Stimulated activated CD4-positive, alpha-beta T cell treated with anti-CD3 and anti-CD28 coated beads, Interleukin-4, amount 100 ng/mL, for 24 hours (primary cell): ENCODE data around the gene CACNA1D.
"Not testable (repeated sequence)": the region's sequence is repeated elsewhere in the genome, so short reads cannot be mapped to it uniquely, and the experiment has no call there.

Experiments
- DNase-seq: peaks from one replicate; pipeline ENCODE4 v3.0.0-alpha.2; 2020

Gene CACNA1D

DNA sequence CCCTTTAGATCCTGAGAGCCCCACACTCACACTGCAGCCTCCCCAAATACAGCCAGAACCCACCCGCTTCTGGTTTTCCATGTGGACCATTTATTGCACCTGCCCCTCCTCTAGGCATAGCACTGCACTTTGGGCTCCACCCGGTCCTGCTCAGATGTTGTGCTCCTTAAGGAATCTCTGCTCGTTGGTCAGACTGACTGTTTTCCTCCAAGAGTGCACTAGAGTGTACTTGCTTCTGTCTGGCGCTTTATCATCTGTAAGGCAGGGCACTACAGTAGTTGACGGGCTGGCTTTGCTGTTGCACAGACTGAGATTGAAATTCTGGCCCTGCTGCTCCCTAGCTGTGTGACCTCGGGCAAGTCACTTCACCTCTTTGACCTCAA lies 124.1 kb downstream of the CACNA1D start:
- no peak for DNase-seq

DNA sequence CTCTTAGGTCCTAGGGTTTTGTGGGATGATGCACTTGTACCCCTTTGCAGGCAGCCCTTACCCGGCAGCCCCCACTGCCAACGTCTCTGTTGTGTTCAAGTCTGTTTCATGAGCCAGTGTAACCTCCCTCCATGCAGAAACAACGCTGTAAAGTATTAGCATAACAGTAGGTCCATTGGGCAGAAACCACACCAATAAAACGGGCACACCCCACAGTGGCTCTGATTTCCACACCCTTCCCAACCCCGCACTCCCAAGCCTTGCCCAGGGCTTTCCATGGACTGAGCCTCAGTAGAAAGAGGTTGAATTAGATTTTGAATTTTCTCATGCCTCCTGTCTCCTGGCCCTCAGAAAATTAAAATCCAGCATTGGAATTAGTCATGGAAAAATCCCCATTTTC lies 124.5 kb downstream of the CACNA1D start:
- DNase-seq, result no peak

DNA sequence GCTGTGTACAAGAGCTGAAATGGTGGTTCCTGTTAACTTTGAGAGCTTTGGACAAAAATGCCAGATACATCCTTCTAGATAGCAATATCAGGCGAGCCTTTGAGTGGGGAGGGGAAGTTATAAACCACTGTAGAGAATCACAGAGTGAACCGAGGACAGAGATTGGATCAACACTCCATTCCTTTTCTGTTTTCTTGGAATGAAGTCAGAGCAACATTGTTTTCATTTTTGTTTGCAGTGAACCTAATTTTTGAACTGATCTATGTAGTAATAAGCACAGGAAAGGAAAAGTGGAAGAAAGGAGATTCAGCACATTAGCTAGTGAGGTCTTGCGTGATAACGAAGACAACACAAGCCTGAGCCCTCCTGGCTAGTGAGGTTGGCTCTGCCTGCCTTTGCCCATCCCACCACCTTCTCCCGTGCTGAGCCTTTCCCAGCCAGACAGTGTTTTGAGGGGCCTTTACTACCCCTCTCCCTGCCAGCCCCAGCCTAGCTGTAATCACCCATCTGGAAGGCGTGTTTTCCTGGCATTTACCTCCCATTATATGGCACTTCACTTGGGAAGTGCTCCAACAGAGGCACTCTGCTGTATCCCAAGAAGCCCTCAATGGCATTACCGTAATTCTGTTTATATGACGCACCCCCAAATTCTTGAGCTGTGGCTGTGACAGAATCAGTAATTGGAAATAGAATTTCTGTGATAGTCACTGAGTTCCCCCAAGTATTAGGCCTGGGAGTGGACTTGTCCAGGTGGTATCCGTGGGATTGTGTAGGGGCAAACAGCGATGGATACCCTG lies 129.8 kb downstream of the CACNA1D start:
- DNase-seq, result no peak

DNA sequence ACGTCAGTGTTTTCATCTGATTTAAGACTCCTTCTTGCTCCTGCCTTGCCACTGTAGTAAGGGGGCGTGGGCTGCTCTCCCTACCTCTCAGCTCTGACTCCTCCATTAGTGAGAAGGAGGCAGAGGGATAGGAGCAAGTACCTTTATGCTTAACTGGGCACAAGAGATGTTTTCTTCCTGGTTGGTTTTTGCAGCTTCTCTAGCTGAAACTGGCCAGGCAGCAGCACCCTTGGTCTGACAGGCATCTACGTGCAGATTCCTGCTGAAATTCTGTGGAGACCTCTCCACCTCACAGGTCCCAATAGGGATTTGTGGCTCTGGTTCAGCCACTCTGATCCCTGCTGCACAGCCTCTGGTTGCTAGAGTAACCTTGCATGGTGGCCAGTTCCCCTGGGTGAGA lies 132.5 kb downstream of the CACNA1D start:
- no peak for DNase-seq

DNA sequence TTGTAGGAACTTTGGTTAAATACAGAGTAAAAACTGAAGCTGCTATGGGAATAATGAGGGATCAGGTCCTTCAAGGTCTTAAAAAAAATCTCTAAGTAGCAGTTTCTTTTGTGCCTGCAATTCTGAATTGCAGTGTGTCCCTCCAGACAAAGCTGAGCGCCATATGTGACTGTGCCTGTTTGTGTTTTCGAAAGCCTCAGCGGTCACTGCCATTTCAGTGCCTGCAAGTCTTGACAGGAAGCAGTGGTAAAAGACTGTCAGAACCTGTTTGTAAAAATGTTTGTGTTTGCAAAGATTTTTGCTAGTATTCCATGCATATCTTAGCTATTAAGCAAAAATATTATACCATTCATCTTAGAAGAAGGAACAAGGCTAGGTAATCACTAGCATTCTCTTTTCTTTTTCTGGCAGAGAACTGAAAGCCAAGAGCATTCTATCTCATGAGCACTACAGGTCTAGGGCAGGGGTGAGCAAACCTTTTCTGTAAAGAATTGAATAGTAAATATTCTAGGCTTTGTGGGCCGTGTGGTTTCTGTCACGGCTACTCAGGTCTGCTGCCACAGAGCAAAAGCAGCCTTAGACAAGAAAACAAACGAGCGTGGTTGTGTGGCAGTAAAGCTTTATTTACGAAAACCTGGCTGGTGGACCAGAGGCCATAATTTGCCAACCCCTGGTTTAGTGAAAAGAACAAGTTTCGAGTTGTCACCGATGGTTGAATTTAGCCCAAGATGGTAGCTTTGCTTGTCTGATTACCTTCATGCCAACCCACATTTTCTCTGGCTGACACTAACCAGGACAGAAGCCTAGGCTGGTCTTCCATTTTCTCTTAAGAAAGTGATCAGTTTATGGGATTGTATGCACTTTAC lies 134.4 kb downstream of the CACNA1D start:
- DNase-seq, result no peak

DNA sequence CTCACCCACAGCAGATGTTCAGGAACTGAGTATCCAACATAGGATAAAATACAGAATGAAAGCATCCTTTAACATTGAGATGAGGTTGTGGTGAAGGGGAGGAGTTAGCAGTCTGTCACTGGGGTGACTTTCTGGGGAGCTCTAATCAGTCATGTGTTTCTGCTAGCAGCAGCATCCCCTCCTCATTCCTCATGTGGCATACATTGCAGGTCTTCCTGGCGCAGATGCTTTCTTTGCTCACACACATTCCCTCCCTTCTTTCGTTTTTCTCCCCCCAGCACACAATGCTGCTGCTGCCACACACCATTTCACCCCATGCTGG lies 135.0 kb downstream of the CACNA1D start:
- no peak for DNase-seq

DNA sequence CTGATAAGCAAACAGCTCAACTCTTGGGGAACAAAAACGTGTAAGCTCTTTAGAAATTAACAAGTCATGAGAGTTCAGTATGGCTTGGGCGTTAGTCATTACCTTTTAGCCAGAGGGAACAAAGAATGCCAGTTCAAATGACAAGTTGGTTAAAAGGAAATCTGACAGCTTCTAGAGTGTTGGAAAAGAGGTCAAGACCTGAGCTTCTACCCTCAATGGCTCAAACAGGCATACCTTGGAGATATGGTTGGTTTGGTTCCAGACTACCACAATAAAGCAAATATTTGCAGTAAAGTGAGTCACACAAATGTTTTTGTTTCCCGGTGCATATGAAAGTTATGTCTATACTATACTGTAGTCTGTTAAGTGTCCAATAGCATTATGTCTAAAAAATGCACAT lies 136.1 kb downstream of the CACNA1D start:
- DNase-seq, result no peak

DNA sequence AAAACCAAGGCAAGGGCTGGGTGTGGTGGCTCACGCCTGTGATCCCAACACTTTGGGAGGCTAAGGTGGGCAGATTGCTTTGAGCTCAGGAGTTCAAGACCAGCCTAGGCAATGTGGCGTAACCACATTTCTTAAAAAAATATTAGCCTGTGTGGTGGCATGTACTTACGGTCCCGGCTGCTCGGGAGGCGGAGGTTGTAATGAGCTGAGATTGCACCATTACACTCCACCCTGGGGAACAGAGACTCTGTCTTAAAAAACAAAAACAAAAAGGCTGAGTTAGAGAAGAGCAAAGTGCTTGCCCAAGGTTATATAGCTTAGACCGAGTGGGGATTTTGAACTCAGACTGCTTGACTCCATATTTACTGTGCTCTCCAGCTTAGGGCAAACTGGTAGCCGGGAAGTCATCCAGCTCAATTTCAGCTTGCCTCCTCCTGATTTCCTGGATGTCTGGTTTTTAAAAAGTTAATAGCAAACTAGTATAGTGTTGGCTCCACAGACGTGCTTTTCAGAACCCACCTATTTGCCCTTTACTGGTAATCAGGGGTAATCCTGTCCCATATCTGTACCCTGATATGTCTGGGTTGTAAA lies 138.9 kb downstream of the CACNA1D start:
- no peak for DNase-seq

DNA sequence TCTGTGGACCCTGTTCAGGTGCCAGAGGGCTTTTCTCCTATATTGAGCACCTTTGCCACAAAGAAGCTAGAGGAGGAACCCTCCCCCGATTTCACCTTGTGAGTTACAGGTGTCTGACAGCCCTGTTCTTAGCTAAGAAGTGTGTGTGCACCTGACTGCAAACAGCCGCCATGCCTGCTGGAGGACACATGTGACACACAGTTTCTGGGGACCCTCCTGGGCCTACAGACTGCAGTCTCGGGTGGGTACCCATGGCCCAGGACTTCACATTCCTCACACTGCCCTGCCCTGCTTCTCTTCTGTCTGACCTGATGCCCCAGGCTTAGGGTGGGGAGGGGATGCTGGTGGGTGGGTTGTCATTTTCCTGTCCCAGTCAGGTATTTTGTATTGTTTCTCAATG lies 140.6 kb downstream of the CACNA1D start:
- DNase-seq, result no peak

DNA sequence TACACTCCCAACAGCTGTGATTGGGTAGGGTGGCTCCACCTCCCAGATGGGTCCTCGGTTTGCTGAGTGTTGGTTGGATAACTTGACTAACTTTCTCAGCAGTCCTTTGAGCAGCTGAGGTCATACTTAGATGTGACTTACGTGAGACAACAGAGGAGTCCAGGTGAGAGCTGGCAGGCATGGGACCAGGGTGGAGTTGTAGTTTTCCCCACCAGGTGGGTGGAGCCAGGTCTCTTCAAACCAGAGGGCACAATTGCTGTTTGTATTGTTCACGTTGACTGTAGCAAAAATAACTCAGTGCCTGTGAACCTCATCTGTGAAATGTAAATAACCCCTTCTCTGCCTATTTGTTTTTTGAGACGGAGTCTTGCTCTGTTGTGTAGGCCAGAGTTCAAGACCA lies 144.4 kb downstream of the CACNA1D start:
- not testable (repeated sequence) for DNase-seq

DNA sequence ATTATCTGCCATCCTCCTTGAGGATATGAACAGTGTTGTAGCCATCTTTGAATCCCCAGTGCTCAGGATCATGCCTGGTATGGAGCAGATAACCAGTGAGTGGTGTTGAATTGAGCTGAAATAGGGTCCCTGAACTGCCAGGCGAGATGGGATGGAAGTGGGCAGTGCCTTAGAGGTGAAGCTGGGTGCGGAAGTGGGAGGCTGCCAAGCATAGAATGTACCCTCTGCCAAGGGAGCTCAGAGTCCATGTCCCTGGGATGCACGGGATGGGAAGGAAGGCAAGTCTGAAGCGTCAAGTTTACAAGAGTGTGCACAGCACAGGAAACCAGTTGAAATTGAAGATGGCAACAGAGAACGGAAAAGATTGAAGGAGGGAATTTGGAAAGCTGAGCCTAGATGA lies 147.0 kb downstream of the CACNA1D start:
- no peak for DNase-seq

DNA sequence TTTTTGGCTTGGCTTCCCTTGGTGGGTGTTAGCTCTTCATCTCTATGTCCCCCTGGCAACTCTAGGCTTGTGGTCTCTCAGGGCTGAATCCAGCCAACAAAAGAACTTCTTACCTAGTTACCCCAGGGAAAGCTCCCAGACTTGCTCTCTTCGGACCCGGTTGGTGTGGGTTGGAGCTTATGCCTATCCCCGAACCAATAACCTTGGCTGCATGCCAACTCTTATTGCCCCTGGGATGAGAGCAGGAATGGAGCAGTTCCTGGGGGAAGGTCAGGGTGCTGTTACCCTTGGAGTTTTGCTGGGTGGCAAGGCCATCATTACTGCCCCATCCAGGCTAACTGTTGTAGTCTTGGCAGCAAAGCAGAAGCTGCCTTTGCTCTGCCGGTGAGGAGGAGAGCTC lies 147.8 kb downstream of the CACNA1D start:
- no peak for DNase-seq

DNA sequence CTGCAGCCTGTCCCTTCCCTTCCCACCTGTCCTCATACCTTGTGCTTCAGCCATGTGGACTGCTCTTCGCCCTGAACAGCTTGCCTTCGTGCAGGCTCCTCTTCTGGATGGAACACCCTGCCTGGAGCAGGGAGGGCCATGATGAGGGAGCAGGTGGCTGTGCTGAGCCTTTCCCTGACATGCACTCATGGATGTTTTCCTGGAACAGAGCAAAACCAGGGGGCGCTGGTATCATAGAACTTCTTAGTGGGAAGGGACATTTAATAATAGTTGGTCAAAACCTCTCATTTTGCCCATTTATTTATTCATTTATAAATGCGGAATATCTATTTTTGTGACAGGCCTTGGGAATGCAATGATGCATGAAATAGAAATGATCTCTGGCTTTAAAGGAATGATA lies 149.3 kb downstream of the CACNA1D start:
- DNase-seq, result no peak

DNA sequence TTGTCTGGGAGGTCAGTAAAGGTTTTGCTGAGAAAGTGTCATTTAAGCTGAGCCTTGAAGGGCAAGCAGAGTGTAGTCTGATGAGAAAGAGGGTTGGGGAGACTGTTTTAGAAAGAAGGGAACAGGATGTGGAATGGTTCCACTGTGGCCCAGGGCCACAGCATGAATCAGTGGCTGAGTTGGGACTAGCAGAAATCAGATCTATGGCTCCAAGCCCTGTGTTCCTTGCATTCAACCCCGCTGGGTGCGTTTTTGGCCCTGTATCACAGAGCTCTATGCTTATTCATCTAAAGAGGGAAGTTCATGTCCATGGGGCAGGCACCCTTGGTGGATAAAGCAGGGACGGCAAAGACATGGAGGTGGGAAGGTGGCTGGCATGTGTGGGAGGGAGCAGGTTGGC lies 151.3 kb downstream of the CACNA1D start:
- DNase-seq, result no peak

DNA sequence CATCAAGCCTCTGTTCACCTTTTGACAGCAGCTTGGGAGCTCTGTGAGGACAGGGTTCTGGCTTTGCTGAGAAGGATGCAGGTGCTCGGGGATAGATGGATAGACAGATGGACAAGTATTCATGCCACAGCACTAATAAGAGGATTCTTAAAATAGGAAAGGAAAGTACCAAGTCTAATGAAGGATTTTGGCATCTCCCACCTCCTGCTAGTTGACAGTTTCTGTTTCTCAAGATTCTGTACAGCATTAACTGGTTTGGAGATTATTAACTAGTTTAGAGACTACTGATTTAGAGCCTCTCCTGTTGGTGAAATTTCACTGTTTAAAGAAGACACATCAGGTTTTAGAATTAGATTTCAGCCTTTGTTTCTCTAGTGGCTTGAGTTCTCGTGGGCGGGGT lies 152.3 kb downstream of the CACNA1D start:
- DNase-seq, result no peak

DNA sequence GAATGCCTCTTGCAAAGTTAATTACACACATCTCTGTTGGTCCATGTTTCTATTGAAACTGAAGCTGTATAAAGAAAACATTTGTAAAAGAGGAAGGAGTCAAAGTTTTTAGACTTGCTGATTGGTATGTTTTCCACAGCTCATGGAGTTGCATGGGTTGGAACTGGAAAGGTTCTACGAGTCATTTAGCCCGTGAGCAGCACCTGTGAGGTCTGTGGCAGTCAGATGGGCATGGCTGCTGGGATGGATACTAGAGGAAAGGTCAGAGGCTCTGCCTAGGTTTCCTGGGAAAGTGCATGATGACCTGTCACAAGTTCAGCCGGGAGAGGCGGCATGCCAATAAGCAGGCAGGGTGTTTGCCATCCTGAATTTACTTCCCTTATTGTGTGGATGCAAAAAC lies 155.4 kb downstream of the CACNA1D start:
- no peak for DNase-seq

DNA sequence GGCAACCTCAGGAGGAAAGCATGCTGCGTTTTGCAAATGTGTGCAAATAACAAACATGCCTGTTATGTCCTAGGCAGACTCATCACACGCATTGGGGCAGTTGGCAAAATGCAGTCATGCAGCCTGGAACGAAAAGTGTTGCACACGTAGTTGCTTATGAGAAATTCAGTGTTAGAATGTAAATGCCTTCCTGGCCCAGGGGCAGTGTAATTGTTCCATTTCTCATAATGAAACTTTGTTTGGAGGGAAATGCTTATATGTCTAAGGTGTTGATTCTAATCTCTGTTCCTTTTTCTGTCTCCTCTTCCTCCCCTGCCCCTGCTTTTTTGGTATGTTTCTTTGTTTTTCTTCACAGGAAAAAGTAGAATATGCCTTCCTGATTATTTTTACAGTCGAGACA lies 156.0 kb downstream of the CACNA1D start:
- DNase-seq, result no peak

DNA sequence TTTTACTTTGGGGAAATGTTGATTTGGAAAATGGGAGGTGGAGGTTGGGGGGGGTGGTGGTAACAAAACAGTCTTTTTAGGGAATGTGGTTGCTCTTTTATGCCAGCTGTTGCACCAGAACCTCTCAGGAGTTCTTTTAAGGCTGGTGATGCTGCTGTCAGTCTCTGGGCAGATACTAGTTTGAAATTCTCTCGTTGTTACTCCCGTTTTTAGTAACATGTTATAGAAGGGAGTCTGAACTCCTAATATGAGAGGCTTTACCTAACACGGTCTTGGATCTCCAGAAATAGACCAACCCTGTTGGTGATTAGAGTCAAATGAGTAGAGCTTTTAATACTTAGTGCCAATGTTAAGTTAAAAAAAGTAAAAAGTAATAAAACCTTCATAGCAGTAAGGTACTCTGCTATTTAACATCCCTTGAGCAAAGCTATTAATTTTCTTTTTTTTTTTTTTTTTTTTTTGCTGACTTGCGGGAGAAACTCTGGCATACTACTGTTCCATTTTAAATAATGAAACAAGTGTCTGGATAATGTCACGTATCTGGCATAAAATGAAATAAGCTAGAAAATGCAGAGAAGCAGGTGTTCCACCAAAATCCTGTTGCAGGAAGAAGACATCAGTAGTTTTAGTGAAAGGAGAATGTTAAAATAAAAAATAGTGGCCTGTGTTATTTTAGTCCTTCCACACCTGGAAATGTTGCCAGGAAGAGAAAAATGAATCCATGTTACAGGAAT lies 156.7 kb downstream of the CACNA1D start:
- DNase-seq, result no peak

DNA sequence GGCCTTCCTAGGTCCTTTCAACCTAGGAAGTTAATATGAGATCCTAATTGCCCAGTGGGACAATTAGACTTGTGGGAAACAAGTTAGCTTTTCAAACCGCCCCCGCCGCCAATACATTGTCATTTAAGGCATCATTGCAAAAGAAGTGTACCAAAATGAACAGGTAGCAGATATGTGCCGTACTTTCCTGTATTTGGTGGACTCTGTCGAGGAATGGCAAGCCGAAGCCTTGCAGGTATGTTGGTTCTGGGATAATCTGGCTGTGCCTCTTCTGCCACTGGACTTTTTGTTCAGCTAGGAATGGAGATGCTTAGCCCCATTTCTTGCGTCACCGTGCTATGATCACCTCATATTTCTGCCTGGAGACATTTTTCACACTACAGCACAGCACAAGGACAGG lies 157.5 kb downstream of the CACNA1D start:
- no peak for DNase-seq

DNA sequence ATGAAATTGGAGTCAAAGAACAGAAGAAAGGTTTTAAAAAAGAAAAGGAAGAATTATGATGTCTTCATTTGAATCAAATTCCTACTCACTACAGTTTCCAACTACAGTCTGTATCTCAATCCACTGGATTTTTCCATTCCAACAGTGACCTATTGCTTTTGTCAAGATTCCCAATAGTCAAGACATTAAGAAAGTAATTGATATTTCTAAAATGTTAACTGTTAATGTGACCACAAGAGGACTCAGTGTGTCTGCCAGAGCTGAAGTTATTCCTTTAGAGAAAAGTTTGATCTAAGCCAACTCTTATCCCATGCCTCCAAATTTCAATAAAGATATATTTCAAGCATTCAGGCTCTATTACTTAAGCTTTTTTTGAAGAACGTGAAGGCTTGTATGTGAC lies 163.2 kb downstream of the CACNA1D start:
- no peak for DNase-seq

DNA sequence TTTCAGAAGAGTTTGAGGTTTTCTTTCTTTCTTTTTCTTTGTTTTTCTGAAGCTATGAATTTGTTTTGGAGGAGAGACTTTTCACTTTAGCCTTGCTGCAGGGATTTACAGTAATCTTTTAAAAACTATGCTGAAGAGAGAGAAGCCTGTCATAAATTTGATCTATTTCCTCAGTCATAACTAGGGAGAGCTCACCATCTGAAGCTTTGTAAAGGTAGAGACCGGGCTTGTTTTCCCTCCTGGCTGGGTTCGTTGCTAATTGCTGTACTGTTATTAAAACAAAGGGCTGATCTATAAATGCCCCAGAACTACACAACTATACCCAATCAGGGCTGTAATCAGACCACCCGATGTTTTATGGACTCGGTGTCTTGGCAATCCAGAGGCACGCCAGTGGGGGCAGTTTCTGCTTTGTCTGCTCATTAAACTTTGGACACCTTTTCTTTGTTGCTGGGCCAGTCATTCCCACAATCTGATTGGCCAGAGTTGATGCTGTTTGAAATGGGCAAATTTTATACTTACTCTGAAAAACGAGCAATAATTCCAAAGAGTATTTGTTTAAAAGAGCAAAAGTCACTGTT lies 164.3 kb downstream of the CACNA1D start:
- DNase-seq, result no peak

DNA sequence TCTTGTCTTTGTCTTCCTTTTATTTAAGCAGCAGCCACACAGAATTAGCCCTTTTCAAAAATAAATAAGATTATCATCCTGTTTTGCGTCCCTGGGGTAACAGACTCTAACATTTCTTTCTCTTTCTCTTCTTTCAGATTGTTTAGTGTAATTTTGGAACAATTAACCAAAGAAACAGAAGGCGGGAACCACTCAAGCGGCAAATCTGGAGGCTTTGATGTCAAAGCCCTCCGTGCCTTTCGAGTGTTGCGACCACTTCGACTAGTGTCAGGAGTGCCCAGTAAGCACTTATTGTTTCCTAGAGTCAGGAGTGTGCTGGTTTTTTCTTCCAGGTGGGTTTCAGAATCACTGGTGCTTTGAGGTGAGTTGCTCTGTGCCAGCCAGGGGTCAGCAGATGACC lies 165.6 kb downstream of the CACNA1D start:
- DNase-seq, result no peak

DNA sequence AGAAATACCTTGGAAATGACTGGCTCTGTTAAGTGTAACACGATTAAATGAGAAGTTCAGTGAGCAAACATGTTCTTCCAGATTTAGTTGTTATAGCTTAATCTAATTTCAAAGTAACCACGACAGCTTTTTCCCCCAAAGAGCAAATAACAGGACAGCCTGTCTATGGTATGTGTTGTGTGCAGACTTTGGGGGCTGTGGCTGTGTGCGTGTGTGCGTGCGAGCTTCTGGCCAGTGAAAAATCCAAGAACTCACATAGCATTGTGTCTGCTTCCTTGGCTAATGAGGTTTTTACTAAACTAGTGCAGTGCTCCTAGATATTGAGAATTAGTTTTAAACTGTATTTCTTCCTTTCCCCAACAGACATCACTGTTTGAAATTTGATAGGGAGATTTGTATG lies 167.1 kb downstream of the CACNA1D start:
- DNase-seq, result no peak
